ENCODE measurements around the gene TNFRSF1A.

Gene TNFRSF1A

DNA sequence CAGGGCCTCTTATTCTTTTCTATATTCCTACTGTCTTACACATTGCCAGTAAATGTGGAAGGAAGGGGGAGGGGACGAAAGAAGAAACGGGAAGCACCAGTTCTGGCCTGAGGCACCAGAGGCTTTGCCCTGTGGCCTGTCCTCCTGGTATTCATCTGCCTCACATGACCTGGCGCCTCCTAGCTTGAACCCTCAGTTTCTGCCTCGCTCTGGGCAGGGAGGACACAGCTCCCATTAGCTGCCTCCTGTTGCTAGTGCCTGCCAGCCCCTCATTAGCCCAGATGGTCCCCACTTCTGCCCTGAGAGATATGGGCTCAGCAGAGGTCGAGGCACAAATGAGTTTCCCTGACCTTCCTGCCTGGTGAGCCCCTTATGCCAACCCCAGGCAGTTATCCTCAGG, 34.3 kb downstream of the TNFRSF1A start:
- H3K4me3 ChIP-seq (ENCODE audit: low read depth, low read length), result no peak overlapping the region
- TF ChIP-seq, protein P1, sequence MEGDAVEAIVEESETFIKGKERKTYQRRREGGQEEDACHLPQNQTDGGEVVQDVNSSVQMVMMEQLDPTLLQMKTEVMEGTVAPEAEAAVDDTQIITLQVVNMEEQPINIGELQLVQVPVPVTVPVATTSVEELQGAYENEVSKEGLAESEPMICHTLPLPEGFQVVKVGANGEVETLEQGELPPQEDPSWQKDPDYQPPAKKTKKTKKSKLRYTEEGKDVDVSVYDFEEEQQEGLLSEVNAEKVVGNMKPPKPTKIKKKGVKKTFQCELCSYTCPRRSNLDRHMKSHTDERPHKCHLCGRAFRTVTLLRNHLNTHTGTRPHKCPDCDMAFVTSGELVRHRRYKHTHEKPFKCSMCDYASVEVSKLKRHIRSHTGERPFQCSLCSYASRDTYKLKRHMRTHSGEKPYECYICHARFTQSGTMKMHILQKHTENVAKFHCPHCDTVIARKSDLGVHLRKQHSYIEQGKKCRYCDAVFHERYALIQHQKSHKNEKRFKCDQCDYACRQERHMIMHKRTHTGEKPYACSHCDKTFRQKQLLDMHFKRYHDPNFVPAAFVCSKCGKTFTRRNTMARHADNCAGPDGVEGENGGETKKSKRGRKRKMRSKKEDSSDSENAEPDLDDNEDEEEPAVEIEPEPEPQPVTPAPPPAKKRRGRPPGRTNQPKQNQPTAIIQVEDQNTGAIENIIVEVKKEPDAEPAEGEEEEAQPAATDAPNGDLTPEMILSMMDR (IDR thresholded peaks at IDR 0.05; ENCODE audit: borderline replicate concordance, insufficient read depth, low read depth, low read length), result no peak

DNA sequence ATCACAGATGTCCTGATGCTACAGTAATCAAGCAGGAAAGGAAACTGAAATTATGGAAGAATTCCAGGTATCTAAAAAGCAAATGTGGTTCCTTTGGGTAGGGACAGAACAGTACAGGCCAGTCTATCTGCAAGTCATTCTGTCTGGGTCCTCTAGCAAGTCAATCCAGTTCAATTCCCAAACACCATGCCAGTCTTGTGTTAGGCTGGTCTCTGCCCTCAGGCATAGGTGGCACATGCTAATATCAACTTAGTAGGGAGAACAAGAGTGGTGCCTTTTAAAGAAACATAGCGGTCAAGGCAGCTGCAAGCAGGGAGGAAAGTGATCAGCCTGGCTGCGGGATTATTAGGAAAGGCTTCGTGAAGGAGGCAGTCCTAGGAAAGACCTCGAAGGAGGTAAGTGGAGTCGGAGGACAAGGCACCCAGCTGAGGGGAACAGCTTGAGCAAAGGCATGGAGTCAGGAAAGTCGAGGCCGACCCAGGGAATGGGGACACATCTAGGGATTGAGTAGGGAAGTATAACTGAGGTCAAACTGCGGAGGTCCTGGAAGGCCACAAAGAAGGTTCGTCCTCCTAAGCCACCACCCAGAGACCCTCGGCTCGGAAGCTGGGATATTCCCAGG, 35.2 kb downstream of the TNFRSF1A start:
- H3K4me3 ChIP-seq (ENCODE audit: low read depth, low read length), result no peak overlapping the region
- TF ChIP-seq, protein P1 (IDR thresholded peaks at IDR 0.05; ENCODE audit: borderline replicate concordance, insufficient read depth, low read depth, low read length), result no peak

DNA sequence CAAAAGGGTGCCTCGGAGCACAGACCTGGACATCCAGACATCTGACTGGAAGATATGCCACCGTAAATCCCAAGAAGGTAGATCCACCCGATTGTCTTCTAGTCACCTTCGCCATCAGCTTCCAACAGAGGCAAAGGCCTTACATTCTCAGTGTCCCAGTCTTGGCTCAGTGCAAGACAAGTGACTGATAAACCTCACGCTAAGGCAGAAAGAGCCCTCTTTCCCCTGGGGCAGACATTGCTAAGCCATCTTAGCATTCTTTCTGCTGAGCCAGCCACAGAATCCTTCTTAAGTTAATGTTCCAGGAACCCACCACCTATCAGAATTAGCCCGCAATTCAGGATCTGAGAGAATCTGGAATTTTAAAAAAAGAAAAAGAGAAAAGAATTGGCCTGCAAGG, 35.7 kb downstream of the TNFRSF1A start:
- H3K4me3 ChIP-seq (ENCODE audit: low read depth, low read length), result no peak overlapping the region
- TF ChIP-seq, protein P1 (IDR thresholded peaks at IDR 0.05; ENCODE audit: borderline replicate concordance, insufficient read depth, low read depth, low read length), result no peak

DNA sequence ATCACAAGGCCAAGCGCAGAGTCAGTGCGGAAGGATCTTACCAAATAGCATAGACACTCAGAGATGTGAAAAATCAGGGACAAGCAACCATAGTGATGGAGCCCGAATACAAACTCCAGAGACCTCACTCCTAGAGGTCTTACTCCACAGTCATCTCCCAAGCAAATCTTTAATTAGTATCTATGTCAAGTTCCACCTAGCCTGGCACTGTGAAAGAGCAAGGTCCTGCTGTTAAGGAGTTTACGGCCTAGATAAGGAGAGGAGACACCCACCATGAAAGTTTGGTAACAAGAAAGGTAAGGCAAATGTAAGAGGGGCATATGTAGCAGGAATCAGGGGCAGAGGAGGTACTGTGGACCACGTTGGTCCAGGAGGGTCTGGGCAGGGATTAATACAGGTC, 38.8 kb downstream of the TNFRSF1A start:
- TF ChIP-seq, protein P1 (IDR thresholded peaks at IDR 0.05; ENCODE audit: borderline replicate concordance, insufficient read depth, low read depth, low read length), result no peak
- H3K4me3 ChIP-seq (ENCODE audit: low read depth, low read length), result no peak overlapping the region

DNA sequence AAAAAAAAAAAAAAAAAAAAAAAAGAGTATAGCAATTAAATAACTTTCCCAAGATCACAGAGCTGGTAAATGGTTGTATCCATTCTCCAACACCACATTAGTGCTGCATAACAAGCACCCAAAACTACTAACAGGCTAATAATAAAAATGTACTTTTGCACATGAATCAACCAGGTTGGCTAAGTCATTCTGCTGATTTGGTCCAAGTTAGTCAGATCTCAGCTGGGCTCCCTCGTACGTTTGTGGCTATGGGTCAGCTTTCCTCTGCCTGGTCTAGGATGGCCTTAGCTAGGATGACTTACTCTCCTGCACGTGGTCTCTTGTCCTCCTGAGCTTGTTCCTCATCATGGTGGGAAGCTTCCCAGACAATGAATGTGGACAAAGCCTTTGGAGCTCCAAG, 39.3 kb downstream of the TNFRSF1A start:
- no peak overlapping the region for H3K4me3 ChIP-seq (ENCODE audit: low read depth, low read length)
- TF ChIP-seq, protein P1 (IDR thresholded peaks at IDR 0.05; ENCODE audit: borderline replicate concordance, insufficient read depth, low read depth, low read length), result no peak

DNA sequence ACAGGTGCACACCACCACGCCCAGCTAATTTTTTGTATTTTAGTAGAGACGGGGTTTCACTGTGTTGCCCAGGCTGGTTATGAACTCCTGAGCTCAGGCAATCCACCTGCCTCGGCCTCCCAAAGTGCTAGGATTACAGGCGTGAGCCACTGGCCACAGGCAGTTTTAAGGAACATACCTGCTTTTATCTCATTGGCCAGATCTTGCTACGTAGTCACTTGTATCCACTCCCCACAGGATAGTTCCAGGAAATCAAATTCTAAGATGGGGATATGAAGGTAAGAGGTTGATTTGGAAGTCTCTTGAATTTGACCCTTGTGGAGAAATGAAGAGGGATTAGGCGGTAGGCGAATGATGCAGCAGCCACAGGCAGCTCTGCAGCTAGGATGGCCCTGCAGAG, 40.2 kb downstream of the TNFRSF1A start:
- TF ChIP-seq, protein P1 (IDR thresholded peaks at IDR 0.05; ENCODE audit: borderline replicate concordance, insufficient read depth, low read depth, low read length), result no peak
- H3K4me3 ChIP-seq (ENCODE audit: low read depth, low read length), result no peak overlapping the region

DNA sequence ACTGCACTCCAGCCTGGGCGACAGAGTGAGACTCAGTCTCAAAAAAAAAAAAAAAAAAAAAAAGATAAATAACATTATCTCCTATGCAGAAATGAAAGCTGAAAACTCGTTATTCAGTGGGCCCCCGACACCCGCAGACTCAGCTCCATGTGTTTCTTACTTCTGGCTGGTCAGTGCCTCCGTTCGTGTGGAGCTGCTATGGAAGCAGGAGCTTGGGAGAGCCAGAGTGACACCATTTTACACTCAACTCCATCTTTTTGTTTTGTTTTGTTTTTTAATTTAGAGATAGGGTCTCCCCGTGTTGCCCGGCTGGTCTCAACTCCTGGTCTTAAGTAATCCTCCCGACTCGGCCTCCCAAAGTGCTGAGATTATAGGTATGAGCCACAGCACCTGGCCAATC, 44.7 kb downstream of the TNFRSF1A start:
- TF ChIP-seq, protein P1 (IDR thresholded peaks at IDR 0.05; ENCODE audit: borderline replicate concordance, insufficient read depth, low read depth, low read length), result no peak
- H3K4me3 ChIP-seq (ENCODE audit: low read depth, low read length), result no peak overlapping the region

Data from GM12875 (cell line).